HCT116 (cell line): Measurements from ENCODE around the gene ZNF468.
"Not testable (repeated sequence)": the region's sequence is repeated elsewhere in the genome, so short reads cannot be mapped to it uniquely, and the experiment has no call there.

Source experiments
- POLR2AphosphoS5 ChIP-seq: IDR thresholded peaks from 2 replicates; pipeline ENCODE4 v1.6.1; 2011; ENCODE audit warnings: mild to moderate bottlenecking, low read depth, low read length, moderate library complexity
- RAD21 ChIP-seq: IDR thresholded peaks from 2 replicates; pipeline ENCODE4 v1.6.1; 2012; ENCODE audit warnings: low read depth, mild to moderate bottlenecking
- TF ChIP-seq, protein P1 (sequence below), 3 experiments: fragments of 200-600 bp in 1 of 3; sonication (generic) in 1 of 3; IDR thresholded peaks in 2 of 3; conservative IDR thresholded peaks in 1 of 3; 2 replicates each; pipeline ENCODE4 v1.5.1; 2012 to 2017; ENCODE audit warnings: low read depth in 2 of 3, low read length in 2 of 3, antibody characterized with exemption in 1 of 3, borderline replicate concordance in 1 of 3, control low read depth in 1 of 3, mild to moderate bottlenecking in 1 of 3, mixed read lengths in 1 of 3, mixed run types in 1 of 3, moderate library complexity in 1 of 3; ENCODE audit not compliant: insufficient read depth in 1 of 3
- TF ChIP-seq, protein P2 (sequence below): IDR thresholded peaks from 2 replicates; pipeline ENCODE4 v1.6.1; 2012

- TF ChIP-seq, protein P1, sequence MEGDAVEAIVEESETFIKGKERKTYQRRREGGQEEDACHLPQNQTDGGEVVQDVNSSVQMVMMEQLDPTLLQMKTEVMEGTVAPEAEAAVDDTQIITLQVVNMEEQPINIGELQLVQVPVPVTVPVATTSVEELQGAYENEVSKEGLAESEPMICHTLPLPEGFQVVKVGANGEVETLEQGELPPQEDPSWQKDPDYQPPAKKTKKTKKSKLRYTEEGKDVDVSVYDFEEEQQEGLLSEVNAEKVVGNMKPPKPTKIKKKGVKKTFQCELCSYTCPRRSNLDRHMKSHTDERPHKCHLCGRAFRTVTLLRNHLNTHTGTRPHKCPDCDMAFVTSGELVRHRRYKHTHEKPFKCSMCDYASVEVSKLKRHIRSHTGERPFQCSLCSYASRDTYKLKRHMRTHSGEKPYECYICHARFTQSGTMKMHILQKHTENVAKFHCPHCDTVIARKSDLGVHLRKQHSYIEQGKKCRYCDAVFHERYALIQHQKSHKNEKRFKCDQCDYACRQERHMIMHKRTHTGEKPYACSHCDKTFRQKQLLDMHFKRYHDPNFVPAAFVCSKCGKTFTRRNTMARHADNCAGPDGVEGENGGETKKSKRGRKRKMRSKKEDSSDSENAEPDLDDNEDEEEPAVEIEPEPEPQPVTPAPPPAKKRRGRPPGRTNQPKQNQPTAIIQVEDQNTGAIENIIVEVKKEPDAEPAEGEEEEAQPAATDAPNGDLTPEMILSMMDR (IDR thresholded peaks at IDR 0.05 in 2 of 3, conservative IDR thresholded peaks at IDR 0.05 in 1 of 3; ENCODE audit: borderline replicate concordance in 1 of 3, insufficient read depth in 1 of 3, low read depth in 2 of 3, low read length in 2 of 3) = not testable (repeated sequence)
- not testable (repeated sequence) for TF ChIP-seq POLR2AphosphoS5, RAD21
- TF ChIP-seq, protein P2, sequence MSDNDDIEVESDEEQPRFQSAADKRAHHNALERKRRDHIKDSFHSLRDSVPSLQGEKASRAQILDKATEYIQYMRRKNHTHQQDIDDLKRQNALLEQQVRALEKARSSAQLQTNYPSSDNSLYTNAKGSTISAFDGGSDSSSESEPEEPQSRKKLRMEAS = not testable (repeated sequence)
Measured at GRCh38 chr19:52856540-52857377, 660 bp downstream of the ZNF468 start.
